Sciatic nerve (tissue), 2 donors: Measurements from ENCODE around the gene SALL2. TPM values are rescaled to one million over a fixed set of nuclear protein-coding genes. Genes with fewer than 3 reads are reported as not detected.
A peak's percentile ranks its signal among the peaks of the same experiment; 100 is the strongest.

Source experiments
- ATAC-seq: fragments of 200-7000 bp; cut with Tn5 transposase; one replicate; pipeline ENCODE4 v1.9.1; 2020; ENCODE audit warnings: mild to moderate bottlenecking, moderate library complexity
- DNase-seq: peaks from one replicate; pipeline ENCODE4 v3.0.0-alpha.2; 2020; ENCODE audit warnings: low spot score
- intact Hi-C: fragments of 100-400 bp; cut with DNase I; formaldehyde crosslinking; loops from one replicate; pipeline ENCODE4 v1.14.2; 2022
- total RNA-seq: library from RNA; stranded (reverse); fragmentation: NEBNext Ultra II Directional; extraction: Animal tissue kit (Norgen Biotek cat#: 25700); gene quantifications from one replicate; pipeline ENCODE4 v1.2.1, GENCODE V29; 2021
- donor health status: DM: no; HTN: no; CAD: no.
- donor health status: DM: no; HTN: no; CAD: no.

SALL2 gene
- total RNA-seq, 1 donor from 2014 or later, result 16.3 TPM

- ATAC-seq (peak; percentile 63), DNase-seq (no peak)
- intact Hi-C loops, result no loop called here
Measured at GRCh38 chr14:21498540-21499526, 27.3 kb downstream of the SALL2 start.

DNA sequence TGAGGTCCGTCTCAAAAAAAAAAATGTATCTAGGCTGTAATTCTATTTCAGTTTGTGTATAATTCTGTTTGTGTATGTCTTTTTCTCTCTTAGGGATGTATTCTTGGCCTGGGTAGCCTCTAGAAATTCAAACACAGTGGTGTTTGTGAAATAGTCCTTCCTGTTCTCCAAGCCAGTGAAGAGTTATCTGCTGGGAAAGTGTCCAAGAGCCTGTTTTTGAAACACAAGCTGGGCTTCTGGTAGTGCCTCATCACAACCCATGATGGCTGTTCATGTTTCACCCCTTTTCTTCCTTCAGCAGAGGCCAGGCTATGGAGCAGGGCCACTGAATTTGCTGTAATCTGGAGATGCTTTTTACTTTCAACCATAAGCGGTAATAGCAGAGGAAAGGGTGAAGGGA lies 29.7 kb downstream of the SALL2 start:
- intact Hi-C loops, result no loop called here
- no peak for ATAC-seq
- DNase-seq, result no peak

- ATAC-seq (no peak), DNase-seq (no peak)
- intact Hi-C loops, result no loop called here
Measured at GRCh38 chr14:21494902-21495762, 31.0 kb downstream of the SALL2 start.

GRCh38 chr14:21486640-21487087 lies 39.5 kb downstream of the SALL2 start:
- DNase-seq (no peak), ATAC-seq (no peak)
- intact Hi-C loops, result no loop called here

- ATAC-seq, result peak; percentile 100
- DNase-seq, result peak; percentile 96
- intact Hi-C loops, result no loop called here
Measured at GRCh38 chr14:21476925-21477681, 49.0 kb downstream of the SALL2 start, which contains the start of the genes RAB2B and TOX4. RAB2B (minus strand) TSS chr14:21476959; CDS start chr14:21476872, 87 bp downstream. TOX4 (plus strand) TSS chr14:21477195; CDS start chr14:21477279, 84 bp downstream.

DNA sequence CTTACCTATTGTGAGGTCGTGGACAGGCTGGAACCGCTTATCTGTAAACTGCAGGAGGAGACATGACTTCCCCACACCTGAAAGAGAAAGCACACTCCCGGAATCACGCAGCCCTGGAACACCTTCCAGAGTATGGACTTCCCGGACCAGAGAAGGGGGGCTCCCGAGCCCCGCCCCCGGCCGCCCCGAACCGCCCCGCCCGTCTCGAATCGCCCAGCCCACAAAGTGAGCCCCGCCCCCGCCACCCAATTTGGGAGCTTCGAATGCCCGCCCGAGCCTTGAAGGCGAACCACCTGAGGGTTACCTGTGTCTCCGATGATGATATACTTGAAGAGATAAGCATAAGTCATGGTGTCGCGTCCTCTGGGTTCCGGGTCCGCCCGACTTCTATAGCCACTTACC lies 49.6 kb downstream of the SALL2 start:
- ATAC-seq (peak; percentile 84), DNase-seq (peak; percentile 90)
- intact Hi-C loops, result no loop called here

DNA sequence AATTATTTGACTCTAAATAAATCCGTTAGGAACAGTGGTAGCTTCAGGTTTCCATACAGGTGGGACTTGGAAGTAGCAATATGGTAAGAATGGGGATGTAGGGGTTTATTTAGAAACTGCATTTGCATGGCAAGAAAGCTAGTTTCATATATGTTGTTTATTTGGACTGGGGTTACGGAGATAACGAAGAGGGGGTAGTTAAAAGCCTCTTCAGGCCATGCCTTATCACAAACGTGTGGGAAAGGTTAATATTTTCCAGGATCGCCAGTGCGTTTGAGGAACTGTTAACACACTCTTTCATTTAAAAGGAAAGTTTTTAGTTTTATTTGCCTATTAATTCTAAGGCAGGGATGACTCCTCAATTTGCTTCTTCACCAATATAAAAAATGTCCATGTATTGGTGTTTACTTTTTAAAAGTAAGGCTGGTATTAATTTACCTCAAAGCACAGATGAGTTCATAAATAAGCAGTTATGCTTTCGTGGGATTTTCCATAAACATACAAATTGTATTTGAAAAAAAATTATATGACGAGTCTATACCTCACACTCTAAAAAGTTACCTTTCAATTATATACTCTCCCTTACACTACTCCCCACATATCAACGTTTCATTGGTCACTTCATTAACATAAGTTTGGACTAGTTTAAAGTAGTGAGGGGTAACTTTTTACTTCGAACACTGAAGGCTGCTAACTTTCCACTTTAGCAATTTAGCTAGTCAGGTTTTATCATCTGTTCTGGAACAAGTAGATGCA lies 50.2 kb downstream of the SALL2 start:
- DNase-seq (no peak), ATAC-seq (no peak)
- intact Hi-C loops, result no loop called here

Other genes starting within 250 kb of the SALL2 start
- 0.45 TPM for gene RPGRIP1, start 246.3 kb downstream of the SALL2 start, total RNA-seq
- 59.1 TPM for gene SUPT16H, start 142.3 kb downstream of the SALL2 start, total RNA-seq
- 78.9 TPM for gene CHD8, start 70.2 kb downstream of the SALL2 start, total RNA-seq
- gene RAB2B, start 49.4 kb downstream of the SALL2 start, total RNA-seq, result 41.0 TPM
- 60.0 TPM for gene TOX4, start 49.2 kb downstream of the SALL2 start, total RNA-seq
- gene METTL3, start 15.0 kb downstream of the SALL2 start, total RNA-seq, result 43.3 TPM
- gene OR10G3, start 53.7 kb upstream of the SALL2 start, total RNA-seq, result not detected
- not detected for gene OR10G2, start 108.6 kb upstream of the SALL2 start, total RNA-seq
- not detected for gene OR4E2, start 127.5 kb upstream of the SALL2 start, total RNA-seq
- not detected for gene OR4E1, start 147.5 kb upstream of the SALL2 start, total RNA-seq